Stimulated activated CD8-positive, alpha-beta memory T cell treated with anti-CD3 and anti-CD28 coated beads, Interleukin-12 subunit alpha, Interleukin-12 subunit beta, amount 100 ng/mL, for 1 hour (primary cell): ENCODE data around the gene ANKS1B.

Source experiments
- DNase-seq: peaks from one replicate; pipeline ENCODE4 v3.0.0-alpha.2; 2020; ENCODE audit warnings: low read depth

ANKS1B gene

DNA sequence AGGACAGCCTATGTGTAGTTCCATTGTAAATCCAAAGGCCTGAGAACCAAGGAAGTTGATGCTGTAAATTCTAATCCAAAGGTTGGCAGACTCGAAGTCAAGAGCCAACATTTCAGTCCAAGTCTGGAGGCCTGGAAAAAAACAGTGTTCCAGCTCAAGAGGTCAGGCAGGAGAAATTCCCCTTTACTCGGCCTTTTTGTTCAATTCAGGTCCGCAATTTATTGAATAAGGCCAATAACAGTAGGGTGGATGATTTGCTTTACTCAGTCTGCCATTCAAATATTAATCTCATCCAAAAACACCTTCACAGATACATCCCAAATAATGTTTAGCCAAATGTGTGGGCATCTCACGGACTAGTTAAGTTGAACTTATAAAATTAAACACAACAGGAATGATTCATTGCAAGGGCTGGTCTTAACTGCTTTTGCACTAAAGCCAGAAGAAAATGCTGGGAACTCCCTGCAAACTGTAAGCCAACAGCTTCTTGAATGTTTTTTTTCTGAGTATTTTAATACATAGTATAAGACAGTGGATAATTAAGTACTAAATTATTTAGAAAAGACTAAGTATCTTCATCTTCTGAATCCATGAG, 534.6 kb downstream of the ANKS1B start:
- DNase-seq = no peak

DNA sequence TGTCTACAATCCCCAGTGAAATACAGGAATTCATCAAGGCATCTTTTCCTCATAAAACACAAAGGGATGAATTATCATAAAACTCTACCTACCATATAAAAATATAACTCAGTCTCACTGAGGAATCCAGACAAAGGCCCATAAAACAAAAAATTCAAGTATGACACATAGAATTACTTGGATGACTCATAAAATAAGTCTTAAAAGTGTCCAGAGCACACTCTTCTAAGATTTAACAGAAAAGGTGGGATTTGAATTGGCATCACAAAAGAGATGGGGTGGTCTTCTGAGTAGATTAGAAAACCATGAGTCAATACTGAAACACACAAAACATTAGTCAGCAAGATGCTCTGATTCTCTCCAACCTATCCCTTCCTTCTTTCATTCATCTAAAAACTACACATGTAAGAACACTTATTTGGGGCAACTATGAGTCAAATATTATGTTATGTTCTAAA, 539.8 kb downstream of the ANKS1B start:
- no peak for DNase-seq

DNA sequence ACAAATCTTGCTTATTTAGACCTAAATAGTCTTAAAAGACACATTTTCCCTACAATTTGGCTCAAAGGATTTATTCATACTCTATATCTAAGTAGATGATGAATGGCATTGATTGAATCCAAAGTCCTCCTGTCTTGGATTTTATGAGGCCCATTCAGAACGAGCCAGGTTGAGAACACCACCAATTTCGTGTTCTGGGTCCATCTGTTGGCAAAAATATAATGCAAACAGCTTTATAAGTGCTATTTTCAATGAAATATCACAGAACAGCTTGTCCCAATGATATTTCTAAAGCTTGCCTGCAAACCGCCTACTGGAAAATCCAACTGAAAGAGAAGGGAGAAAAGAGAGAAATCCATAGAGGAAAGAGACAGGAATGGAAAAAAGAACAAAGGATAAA, 542.0 kb downstream of the ANKS1B start:
- DNase-seq = no peak

DNA sequence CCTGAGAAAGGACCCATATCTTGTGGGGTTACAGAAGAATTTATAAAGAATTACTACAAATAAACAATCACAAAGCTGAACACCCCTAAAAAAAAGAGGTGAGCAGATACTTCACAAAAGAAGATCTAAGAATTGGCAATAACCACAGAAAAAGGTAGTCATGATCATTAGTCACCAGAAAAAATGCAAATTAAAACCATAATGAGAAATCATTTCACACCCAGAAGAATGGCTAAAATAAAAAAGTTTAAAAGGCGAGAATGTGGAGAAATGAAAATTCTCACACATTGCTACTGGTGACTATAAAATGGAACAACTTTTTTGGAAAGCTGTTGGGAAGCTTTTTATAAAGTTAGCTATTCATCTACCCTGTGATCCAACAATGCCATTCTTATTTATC, 545.3 kb downstream of the ANKS1B start:
- DNase-seq = no peak

DNA sequence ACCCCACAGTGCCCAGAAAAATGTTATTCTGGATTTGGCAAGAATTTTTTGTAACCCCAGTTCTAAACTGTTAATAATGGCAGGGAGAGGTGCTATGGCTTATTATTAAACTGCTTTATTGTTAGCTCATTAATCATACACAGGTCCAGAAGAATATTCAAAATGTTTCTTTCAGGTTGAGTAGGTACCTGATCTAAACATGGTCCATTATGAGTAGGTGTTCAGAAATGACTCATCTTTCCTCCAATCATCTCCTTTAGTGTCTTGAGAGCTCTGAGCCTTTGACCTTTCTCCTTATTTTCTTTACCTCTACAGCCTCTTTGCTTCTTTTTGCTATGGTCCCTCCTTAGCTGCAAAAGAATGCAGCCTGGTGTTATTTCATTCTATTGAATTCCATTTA, 548.2 kb downstream of the ANKS1B start:
- no peak for DNase-seq

DNA sequence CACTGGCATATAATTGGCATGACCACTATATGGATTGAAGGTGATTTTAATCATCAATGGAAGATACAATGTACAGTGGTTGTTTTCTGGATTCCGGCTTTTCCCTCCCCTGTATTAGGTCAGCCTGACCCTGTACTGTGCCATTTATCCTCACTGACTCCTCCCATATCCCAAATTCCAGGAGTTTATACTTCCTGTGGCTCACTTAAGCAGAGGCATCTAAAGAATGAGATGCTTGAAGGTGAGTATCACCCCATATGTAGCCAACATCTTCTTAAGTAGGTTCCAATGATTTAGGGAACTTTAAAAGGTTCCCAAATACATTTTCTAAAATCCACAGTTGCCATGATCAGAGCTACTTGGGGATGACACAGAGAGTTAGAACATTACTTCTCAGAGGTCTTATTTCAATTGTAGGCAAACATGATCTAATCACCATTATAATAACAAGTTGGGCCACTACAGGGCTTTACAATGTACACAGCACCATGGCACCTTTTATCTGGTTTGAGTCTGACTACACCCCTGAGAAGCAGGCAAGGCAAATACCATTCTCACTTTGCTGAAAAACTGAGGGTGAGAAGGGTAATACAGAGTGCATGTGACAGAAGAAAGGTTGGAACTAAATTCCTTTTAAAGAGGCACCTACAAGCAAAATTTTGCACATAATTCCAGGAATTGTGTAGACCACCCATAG, 549.5 kb downstream of the ANKS1B start:
- no peak for DNase-seq

DNA sequence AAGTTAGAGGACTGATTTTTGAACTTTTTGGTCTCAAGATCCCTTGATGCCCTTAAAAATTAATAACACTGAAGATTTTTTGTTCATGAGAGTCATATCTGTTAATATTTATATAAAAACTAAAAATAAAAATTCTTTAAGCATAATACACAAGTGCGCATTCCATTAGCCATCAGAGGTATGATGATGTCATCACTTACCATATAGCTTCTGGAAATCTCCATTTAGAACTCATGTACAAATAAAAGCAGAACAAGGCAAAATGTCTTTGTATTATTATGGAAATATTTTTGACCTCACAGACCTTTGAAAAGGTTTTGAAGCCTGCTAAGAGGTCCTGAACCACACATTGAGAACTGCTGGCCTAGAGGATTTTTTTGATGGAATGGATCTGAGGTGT, 551.6 kb downstream of the ANKS1B start:
- DNase-seq = no peak

DNA sequence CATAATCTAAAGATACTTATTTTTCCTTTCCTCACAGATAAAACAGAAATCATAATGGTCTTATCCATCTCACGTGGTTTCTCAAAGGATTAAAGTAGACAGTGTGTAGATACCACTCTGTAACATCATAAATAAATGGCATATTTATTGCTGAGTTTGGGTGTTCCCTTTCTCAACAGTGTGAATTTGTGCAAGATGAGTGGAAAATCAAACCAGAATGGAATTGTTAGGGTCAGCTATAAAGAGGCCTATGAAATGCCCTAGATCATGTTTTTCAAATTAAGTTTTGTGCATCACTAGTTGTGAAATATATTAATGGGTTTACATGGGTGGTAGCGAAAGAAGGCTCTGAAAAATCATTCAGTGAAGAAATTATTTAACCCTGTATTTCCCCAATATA, 553.5 kb downstream of the ANKS1B start:
- DNase-seq = no peak

DNA sequence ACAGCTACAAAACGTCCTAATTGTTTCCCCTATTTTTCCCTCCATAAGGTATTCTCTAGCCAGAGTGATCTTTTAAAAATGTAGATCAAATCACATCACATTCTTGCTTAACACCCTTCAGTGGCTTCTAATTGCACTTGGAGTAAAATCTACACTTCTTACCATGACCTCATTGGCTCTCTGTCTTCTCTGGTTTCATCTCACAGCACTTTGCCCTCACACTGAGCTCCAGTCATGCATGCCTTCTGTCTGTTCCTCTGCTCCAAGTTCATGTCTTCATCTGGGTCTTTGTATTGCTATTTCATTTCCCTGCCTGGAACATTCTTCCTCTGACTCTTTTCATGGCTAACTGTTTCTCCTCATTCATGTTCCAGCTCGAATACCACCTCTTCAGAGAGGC, 557.6 kb downstream of the ANKS1B start:
- no peak for DNase-seq

DNA sequence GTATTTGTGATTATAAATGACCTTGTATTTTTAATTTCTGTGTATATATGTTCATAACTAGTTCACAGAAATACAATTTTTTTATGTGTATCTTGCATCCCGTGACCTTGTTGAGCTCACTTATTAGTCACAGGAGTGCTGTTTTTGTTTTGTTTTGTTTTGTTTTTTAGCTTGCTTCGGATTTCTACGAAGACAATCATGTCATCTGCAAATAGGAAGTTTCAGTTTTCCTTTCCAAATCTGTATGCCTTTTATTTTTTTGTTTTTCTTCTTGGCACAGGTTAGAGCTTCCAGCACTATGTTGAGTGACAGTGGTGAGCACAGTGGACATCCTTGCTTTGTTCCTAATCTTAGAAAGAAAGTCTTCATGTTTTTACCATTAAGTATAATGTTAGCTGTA, 566.4 kb downstream of the ANKS1B start:
- DNase-seq = no peak

DNA sequence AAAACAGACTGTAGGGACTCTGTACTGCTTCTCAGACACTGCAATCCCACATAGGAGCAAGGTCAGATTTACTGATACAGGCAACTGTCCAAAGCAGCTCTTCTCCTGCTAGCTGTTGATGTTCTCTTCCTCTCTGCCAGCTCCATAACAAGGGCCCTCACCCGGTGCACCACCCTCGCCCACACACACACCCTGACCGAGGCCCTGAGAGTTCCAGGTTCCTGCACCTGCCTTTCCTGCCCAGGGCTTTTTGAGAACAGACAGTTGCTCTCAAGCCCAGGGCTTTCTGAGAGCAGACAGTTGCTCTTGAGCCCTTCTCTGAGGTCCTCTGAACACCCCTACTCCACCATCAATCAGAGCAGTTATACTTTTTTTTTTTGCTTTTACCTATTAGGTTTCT, 571.0 kb downstream of the ANKS1B start:
- no peak for DNase-seq

DNA sequence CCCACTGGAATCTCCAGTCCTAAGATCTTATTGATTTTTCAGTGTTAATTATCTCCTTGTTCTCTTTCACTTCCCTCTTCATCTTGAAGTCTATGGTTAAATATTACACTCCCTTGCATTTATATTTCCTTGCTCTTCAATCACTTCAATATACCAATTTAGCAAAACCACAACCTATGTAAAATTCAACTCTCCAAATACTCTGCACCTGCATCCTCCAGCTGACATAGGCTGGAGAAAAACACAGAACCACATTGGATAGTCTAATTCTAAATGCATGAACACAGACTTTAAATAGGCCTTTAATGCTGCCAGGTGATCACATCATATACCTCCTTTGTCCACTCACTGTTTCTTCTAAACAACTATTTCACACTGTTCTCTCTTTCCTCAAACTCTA, 591.0 kb downstream of the ANKS1B start:
- DNase-seq = no peak

DNA sequence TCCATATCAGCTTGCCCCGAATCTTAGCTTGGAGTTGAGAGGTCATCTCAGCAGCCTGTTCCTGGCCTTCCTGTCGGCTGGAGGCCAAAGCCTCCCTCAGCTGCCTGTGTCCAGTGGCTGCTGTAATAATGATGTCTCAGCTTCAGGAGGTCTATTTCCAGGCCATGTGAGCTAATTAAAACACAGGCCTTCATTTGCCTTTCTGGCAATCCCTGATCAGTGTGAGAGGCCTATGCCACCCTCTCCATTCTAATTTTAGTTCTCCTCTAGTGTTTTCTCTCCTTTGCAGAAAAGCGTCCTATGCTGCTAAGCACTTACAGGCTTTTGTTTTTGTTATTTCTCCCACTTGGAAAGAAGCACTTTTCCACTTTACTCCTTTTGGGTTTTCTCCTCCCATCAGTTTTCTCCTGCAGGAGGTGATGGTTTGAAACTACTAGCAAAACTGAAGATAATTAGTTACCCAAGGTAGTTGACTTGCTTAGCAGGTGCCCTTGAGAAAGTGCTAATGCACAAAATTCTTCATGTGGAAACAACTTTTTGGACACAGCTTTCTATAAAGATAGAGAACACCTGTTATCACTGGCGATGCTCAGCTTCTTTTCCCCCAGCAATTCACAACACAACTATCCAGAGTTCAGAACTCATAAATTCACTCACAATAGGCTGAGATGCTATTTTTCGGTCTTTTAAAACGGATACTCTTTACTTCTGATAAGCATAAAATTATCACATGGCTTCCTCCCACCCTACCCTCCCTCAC, 592.5 kb downstream of the ANKS1B start:
- no peak for DNase-seq

DNA sequence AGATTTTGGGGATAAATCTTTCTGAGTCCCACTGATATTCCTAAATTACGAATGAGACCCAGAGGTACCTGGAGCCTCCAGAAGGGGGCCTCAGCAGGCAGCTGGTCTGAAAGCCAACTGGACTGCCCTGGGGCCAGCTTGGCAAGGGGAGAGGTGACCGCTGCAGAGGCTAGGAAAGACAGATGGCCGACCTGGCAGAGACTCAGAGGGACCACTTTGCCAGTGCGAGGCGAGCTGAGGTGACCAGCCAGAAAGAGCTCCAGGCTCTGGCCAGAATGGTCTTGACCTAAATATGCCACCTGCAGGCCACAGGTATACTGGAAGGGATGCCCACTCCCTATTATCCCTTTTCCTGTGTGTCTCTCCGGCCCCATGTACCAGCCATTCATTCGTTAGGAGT, 594.0 kb downstream of the ANKS1B start:
- no peak for DNase-seq

DNA sequence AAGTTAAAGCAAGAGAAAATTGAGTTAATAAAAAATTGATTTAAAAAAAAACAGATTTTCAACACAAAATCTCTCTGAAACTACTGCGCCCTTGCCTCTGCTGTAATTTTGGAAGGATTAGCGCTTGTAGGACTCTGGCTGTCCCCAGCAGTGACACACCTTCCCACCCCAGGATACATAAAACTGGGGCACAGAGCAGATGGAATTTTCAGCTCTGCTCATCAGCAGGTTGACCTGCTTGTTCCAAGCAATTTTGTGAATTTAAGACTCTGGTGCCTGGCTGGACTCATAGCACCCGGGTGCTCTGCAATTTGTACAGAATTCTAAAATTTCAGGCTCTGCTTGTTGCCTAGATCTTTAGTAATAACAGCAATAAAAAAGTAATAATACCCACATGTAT, 595.0 kb downstream of the ANKS1B start:
- no peak for DNase-seq

DNA sequence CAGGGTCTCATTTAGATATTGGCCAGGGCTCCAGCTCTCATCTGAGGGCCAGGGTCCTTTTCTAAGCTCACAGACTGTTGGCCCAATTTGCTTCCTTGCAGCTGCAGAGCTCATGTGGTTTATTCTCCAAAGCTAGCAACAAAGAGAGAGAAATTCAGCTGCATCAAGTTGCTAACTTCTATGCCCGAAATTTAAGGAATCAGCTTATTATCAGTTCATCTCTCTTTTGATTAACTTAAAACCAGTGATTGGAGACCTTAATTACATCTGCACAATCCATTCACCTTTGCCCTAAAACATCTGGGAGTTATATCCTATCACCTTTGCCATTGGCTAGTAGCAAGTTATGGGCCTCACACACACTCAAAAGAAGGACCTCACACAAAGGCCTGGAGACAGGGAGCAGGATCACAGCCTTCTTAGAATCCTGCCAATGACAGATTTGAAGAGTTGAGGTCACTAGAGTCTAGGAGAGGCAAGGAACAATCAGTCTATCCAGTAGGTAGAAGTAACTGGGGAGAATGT, 596.0 kb downstream of the ANKS1B start:
- DNase-seq = no peak

DNA sequence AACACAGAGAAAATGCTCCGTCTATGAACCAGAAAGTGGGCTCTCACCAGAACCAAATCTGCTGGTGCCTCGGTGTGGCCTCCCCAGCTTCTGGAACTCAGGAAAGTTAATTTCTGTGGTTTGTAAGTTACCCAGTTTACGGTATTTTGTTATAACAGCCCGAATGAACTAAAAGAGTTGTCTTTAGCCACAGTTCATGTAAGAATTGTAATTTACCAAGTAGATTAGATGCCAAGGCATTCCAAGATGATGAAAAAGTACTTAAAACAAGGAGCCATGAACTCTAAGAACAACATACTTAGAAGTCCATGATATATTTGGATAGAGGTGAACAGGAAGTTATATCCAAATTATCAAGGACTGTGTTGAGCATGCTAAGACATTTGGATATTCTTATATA, 597.1 kb downstream of the ANKS1B start:
- no peak for DNase-seq

DNA sequence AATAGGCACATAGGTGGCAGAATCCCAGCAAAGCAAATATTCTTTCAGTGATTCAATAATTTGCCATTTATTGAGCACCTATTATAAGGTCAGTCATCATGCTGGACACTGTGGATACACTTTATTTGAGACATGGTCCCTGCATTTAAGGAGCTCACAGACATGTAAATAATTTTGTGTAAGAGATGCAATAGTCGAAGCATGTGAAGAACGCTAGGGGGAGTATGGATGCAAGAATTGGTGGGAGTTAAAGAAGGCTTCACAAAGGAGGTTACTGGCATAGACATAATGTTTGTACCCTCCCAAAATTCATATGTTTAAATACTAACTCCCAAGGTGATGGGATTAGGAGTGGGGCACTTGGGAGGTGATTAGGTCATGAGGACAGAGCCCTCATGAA, 597.8 kb downstream of the ANKS1B start:
- DNase-seq = no peak

DNA sequence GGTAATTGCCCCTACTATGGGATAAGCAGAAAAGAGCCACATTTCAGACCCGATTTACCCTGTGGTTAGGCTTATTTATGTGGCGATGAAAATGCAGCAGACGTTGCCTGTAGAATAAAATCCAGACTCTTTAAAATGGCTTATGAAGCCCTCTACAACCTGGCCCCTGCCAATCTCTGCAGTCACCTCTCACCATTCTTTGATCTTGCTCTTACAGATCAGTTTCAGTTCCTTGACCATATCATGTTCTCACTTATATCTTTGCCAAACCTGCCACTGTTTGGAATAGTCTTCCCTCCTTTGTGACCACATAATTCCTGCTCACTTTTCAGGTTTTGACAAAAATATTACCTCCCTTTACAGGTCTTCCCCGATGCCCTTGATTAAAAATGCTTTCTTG, 601.5 kb downstream of the ANKS1B start:
- no peak for DNase-seq

DNA sequence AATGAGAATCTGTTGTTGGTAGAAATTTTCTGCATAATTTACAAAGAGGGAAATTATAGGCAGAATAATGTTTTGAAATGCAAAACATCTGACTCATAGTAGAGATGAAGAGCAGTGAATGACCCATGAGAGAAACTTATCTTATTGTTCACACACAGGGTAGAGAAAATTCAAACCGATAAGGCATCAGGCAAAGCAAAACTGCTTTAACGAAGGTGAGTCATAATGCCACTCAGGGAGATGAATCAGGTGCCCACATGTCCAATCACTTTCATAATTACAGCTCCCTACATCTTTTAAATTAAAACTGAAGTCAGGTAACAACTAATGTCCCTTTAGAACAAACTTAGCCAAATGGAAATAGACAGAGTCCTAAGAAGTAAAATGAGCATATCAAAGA, 602.7 kb downstream of the ANKS1B start:
- no peak for DNase-seq

DNA sequence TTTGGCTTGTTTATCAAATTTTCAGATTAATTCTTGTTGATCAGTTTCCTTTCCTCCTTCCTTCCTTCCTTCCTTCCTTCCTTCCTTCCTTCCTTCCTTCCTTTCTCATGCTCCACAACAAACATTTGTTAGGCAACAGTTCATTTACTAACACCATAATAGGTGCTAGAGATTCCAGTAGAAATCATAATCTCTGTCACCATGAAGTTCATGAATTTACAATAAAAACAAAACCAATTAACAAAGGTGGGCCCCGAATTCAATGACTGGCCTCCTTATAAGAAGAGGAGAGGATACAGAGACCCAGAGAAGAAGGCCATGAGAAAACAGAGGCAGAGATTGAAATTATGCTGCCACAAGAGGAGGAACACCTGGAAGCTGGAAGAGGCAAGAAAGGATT, 604.0 kb downstream of the ANKS1B start:
- no peak for DNase-seq

DNA sequence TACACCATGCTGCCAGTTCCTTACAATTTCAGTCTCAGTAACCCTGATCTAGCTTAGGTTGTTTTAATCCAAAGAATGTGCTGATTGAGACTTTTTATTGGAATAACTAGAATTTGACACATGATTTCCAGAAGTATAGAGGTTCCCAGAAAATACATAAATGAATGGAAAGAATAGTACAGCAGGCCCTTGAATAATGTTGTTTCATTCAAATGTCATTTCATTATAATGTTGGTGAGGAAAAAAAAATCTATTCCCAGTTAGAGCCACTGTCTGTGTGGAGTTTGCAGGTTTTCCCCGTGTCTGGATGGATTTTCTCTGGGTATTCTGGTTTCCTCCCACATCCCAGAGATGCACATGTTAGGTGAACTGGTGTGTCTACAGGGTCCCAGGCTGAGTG, 610.7 kb downstream of the ANKS1B start:
- DNase-seq = no peak

DNA sequence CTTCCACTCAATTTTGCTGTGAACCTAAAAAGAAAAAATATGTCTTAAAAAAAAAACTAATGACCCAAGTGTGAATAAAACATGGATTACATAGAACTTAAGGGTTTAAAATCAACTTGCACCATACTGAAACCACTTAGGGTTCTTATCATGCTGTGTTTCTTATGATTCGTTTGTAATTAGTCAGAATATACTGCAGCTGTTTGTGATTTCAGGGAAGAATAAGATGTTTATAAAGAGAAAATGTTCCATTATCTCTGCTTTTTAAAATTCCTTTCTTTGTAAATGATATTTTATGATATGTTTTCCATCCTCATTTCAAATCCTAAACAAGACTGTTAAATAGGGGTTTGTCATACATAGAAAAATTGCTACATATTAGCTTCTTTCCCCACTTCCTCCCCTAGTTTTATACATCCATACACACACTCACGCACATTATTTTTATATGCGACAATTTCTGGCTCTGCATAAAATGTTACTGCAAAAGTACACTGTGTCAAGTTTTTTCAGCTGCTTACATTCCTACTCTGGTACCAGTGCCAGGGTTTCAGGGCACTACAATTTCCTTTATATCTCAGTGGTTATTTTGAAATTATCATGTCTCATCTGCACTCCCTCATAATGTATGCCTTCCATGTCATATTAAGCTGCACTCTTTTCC, 612.3 kb downstream of the ANKS1B start:
- no peak for DNase-seq
